HK-2 (cell line): ENCODE results near the gene HMGA1.
"Not testable (repeated sequence)": the region's sequence is repeated elsewhere in the genome, so short reads cannot be mapped to it uniquely, and the experiment has no call there.

Source experiments
- DNase-seq: peaks from one replicate; pipeline ENCODE4 v3.0.0-alpha.2; 2018; ENCODE audit not compliant: unreplicated experiment

The HMGA1 gene

GRCh38 chr6:34240329-34241248, 3.9 kb downstream of the HMGA1 start:
- no peak for DNase-seq

GRCh38 chr6:34241351-34242215, 4.9 kb downstream of the HMGA1 start:
- DNase-seq: no peak

- DNase-seq: no peak
Observed at GRCh38 chr6:34242252-34243130, 5.8 kb downstream of the HMGA1 start.

- no peak for DNase-seq
Observed at GRCh38 chr6:34243131-34243771, 6.6 kb downstream of the HMGA1 start.

GRCh38 chr6:34243901-34244884, 7.5 kb downstream of the HMGA1 start:
- peak; percentile 90 for DNase-seq

GRCh38 chr6:34245032-34245760, 8.5 kb downstream of the HMGA1 start:
- DNase-seq: not testable (repeated sequence)

GRCh38 chr6:34245761-34246140, 9.1 kb downstream of the HMGA1 start:
- DNase-seq: not testable (repeated sequence)

- DNase-seq: no peak
Observed at GRCh38 chr6:34246249-34246562, 9.5 kb downstream of the HMGA1 start.

- DNase-seq: no peak
Observed at GRCh38 chr6:34246563-34247391, 10.1 kb downstream of the HMGA1 start.

- DNase-seq: no peak
Observed at GRCh38 chr6:34247481-34248197, 11.0 kb downstream of the HMGA1 start.

- no peak for DNase-seq
Observed at GRCh38 chr6:34248198-34248726, 11.6 kb downstream of the HMGA1 start.

- peak; percentile 98 for DNase-seq
Observed at GRCh38 chr6:34248727-34249468, 12.2 kb downstream of the HMGA1 start, which contains the start of gene SMIM29. Gene SMIM29 (minus strand): TSS chr6:34249006. CDS start chr6:34247791, 1,215 bp downstream.

GRCh38 chr6:34249469-34250261, 13.0 kb downstream of the HMGA1 start:
- DNase-seq: no peak

- not testable (repeated sequence) for DNase-seq
Observed at GRCh38 chr6:34252395-34252794, 15.7 kb downstream of the HMGA1 start.

- DNase-seq: no peak
Observed at GRCh38 chr6:34259529-34260069, 22.9 kb downstream of the HMGA1 start.
